NCI-H510A (cell line): Measurements from ENCODE around the gene FGG.

Source experiments
- DNase-seq: peaks from one replicate; lab custom pipeline; 2025; lab: John Stamatoyannopoulos, UW

The FGG gene

DNA sequence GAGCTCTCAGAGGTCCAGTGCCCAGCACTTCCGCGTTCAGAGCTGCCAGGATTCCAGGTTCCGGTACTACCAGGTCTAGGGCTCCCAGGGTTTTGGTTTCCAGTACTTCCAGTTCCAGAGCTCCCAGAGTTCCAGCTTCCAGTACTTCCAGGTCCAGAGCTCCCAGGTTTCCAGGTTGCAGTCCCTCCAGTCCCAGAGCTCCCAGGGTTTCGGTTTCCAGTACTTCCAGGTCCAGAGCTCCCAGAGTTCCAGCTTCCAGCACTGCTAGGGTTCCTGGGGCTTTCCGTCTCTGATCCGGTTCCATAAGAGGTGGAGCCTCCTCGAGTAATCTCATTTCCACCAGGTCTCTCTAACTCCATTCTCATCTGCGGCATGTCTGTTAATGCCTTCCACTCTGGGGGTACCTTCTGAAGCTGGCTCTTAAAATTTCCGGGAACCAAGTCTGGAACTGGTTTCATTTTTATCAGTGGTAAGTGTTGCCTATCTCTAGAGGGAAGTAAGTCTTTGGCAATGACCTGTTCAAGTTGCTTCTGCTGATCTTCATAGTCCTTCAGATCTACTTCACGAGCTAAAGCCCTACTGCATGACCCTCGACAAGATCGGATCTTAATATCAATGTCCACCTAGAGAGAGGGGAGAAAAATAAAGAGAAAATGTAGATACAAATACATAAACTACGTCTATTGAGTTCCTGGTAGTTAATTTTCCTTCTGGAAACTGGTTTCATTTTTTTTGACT, 26.0 kb downstream of the FGG start:
- DNase-seq: no peak

DNA sequence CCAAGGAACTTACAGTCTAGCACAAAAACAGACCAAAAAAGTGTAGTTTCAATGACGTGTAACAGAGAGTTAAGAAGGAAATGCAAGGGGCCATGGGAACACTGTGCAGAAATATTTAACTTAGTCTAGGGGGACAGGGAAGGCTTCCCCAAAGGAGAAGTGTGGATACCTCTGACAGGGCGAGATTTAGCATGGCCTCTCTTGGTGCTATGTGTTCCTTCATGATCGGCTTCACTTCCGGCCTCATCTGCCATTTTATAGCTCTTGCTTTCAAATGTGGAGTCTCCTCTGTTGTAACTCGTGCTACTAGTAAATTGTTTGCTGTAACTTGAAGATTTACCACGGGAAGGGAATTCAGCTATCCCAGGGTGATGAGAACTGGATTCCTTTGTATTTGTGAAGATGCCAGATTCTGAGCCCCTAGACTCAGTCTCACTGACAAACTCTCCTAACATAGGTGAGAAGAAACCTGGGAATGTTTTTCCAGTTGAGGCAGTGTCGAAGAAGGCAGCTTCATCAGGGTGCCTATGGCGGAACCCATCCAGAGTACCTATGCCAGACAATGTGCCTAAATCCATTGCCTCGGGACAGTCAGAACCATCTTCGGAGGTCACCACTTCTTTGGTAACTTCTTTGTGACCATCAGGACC, 27.0 kb downstream of the FGG start:
- no peak for DNase-seq

DNA sequence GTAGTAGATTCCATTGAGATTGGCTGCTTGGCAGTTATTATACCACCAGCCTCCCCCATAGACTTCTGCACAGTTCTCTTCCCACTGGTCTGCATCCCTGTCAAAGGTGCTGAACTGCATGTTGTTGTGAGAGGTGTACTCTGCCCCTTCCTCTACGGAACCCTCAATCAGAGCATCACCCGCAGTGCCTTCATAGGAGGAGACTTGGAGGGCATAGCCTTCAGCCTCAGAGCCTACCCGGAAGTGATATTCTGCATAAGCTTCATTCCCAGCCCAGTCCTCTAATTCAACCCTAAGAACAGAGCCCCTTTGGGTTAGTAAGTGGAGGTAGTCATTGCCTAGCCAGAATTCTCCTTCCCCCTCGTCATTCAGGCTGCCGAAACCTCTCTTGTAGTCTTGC, 28.2 kb downstream of the FGG start:
- no peak for DNase-seq

DNA sequence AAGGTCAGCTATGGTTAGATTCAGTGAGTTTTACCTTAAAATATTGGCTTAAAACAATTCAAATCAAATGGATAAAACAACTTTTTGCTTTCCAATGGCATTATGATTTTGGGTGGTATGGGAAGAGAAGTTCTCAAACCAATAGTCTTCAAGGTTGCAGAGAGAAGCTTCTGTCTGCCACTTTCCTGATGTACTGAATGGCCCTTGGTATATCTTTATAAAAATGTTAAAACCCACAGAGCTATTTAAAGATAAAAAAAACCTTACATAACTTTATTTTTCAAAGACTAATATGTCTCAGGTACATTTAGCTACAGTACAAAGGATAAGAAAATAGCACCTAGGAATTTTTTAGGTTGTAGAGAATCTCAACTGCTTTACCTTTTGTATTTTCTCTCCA, 28.8 kb downstream of the FGG start:
- no peak for DNase-seq

DNA sequence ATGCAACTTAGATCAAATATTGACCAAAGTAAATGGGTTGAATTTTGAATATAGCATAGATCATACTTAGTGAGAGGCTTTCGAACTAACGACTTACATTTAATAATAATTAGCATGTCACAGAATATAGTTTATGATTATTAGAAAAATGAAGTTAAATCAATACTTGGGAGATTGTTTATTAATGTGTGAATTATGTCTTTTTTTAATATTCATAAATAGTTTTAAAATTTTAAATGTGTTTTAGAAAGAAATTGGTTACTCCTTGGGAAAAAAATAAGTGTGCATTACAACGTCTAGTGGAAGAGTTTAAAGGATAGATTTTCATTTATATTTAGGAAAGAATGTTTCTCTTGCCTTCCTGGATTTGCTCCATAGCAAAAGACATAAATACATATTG, 29.2 kb downstream of the FGG start:
- no peak for DNase-seq

DNA sequence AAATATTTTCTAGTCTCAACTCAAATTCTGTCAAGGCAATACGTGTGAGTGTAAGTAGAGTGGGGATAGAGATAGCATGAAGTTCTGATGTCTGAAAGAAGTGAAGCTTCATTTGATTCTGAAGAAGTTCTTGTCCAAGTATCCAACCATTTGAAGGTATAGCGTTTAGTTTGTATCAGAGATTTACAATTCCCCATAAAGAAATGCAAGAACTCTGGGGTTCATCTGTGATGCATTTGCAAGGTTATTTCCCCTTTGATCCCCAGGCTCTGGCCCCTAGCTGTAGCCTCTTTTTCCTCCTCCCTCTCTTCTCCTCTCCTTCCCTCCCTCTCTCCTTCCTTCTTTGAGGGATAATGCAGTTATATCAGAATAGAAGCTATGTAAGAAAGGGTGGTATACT, 29.7 kb downstream of the FGG start:
- DNase-seq: no peak

DNA sequence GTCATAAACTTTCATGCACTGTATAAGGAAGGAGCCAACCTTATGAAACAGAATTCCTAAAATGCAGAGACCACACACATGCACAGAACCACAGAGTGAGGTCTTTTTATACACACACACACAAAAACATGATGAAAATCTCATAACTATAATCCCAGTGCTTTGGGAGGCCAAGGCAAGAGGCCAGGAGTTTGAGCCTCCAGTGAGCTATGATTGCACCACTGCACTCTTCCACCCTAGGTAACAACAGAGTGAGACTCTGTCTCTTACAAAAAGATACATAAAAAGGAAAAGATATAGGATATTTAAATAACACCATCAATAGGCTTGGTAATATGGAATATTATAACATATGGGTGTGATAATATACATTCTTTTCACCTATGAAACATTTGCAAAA, 32.5 kb downstream of the FGG start:
- no peak for DNase-seq

DNA sequence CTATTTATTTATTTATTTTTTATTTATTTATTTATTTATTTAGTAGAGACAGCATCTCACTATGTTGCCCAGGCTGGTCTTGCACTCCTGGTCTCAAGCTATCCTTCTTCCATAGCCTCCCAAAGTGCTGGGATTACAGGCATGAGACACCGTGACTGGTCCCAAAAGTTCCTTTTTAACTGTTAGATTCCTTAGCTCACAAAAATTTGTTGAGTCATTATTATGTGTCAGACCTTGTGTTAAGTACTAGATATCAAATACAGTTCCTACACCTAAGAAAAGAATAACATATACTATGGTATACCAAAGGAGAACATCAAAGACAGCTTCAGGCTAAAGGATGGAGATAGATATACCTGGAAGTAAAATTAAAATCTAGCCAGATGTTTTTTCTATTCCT, 33.5 kb downstream of the FGG start:
- DNase-seq: no peak

DNA sequence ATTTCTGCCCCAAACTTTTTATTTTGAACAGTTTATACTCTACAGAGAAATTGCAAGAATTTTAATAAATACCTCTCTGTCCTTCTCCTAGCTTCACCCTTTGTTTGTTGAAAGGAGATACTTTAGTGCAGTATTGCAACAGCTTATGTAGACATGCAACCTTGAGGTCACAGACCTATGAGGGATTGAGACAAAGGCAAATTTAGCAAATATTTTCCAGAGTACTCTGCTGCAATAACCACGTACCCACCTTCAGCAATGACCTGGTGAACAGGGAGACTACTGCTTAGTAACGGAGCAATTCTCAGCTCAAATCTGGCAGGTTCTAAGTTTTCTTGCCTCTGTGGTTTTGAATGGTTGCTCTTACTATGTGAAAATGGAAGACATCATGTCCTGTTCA, 35.1 kb downstream of the FGG start:
- DNase-seq: no peak

DNA sequence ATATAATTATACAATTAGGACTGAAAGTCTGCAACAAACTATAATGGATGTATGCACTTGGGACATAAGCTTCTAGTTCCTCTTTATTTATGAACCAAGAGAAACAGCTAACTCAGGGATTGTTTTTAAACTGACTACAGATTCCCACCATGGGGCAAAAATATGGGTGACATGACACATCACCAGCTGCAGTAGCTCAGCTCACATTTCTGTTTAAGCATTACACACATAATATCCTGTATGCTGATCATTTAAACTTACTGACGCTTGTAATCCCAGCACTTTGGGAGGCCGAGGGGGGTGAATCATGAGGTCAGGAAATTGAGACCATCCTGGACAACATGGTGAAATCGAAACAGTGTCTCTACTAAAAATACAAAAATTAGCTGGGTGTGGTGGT, 38.1 kb downstream of the FGG start:
- DNase-seq: no peak

DNA sequence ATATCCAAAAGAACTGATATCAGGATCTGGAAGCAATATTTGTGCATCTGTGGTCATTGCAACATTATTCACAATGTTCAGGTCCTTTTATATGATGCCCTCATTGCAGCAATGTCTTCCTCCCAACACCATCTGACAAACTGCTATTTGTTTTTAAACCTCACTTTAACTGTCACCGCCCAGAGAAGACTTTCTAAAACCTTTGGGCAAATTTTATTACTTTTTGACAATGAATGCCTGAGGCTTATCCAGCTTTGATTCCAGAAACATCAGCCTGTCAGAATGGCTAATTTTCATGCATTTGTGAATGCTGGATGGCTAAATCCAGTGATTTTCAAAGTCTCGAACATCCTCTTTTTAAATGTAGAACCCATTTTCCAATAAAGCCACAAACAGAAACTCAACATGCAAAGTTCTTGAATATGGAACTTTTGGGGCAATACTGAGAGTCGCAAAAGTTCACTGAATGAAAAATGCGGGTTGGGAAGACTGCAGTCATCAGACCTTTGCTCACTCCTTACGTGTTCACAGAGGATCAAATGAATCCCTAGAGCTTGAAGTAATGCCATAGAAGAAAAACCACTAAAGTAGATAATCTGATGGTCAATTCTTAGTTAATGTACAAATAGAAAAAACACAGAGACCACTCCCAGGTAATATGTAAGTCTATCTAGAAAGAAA, 39.1 kb downstream of the FGG start:
- DNase-seq: no peak

DNA sequence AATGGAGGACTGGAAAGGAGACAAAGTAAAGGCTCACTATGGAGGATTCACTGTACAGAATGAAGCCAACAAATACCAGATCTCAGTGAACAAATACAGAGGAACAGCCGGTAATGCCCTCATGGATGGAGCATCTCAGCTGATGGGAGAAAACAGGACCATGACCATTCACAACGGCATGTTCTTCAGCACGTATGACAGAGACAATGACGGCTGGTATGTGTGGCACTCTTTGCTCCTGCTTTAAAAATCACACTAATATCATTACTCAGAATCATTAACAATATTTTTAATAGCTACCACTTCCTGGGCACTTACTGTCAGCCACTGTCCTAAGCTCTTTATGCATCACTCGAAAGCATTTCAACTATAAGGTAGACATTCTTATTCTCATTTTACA, 42.9 kb downstream of the FGG start:
- DNase-seq: no peak

DNA sequence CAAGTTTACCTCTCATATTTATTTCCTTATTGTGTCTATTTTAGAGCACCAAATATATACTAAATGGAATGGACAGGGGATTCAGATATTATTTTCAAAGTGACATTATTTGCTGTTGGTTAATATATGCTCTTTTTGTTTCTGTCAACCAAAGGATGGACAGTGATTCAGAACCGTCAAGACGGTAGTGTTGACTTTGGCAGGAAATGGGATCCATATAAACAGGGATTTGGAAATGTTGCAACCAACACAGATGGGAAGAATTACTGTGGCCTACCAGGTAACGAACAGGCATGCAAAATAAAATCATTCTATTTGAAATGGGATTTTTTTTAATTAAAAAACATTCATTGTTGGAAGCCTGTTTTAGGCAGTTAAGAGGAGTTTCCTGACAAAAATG, 43.4 kb downstream of the FGG start:
- no peak for DNase-seq

DNA sequence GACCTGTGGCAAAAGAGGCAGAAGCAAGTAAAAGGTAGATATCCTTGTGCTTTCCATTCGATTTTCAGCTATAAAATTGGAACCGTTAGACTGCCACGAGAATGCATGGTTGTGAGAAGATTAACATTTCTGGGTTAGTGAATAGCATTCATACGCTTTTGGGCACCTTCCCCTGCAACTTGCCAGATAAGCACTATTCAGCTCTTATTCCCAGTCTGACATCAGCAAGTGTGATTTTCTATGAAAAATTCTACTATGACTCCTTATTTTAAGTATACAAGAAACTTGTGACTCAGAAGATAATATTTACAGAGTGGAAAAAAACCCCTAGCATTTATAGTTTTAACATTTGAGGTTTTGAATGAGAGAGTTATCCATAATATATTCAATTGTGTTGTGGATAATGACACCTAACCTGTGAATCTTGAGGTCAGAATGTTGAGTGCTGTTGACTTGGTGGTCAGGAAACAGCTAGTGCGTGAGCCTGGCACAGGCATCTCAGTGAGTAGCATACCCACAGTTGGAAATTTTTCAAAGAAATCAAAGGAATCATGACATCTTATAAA, 45.7 kb downstream of the FGG start:
- DNase-seq: no peak

DNA sequence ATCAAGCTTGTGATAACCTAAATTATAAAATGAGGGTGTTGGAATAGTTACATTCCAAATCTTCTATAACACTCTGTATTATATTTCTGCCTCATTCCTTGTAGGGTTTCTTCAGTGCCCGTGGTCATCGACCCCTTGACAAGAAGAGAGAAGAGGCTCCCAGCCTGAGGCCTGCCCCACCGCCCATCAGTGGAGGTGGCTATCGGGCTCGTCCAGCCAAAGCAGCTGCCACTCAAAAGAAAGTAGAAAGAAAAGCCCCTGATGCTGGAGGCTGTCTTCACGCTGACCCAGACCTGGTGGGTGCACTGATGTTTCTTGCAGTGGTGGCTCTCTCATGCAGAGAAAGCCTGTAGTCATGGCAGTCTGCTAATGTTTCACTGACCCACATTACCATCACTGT, 46.8 kb downstream of the FGG start:
- no peak for DNase-seq

DNA sequence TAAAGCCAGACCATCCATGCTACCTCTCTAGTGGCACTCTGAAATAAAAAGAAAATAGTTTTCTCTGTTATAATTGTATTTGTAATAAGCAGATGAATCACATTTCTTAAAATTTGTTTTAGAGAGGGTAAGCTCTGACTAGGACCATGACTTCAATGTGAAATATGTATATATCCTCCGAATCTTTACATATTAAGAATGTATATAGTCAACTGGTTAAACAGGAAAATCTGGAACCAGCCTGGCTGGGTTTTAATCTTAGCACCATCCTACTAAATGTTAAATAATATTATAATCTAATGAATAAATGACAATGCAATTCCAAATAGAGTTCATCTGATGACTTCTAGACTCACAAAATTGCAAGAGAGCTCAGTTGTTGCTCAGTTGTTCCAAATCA, 48.1 kb downstream of the FGG start:
- no peak for DNase-seq

DNA sequence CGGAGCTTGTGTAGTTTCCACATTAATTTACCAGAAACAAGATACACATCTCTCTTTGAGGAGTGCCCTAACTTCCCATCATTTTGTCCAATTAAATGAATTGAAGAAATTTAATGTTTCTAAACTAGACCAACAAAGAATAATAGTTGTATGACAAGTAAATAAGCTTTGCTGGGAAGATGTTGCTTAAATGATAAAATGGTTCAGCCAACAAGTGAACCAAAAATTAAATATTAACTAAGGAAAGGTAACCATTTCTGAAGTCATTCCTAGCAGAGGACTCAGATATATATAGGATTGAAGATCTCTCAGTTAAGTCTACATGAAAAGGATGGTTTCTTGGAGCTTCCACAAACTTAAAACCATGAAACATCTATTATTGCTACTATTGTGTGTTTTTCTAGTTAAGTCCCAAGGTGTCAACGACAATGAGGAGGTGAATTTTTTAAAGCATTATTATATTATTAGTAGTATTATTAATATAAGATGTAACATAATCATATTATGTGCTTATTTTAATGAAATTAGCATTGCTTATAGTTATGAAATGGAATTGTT, 49.7 kb downstream of the FGG start, which contains the start of gene FGB:
Gene FGB, plus strand, starts transcription at position 315 of the 558 bp plus-strand sequence. Its CDS starts 8 bp downstream, at position 323.
- no peak for DNase-seq

DNA sequence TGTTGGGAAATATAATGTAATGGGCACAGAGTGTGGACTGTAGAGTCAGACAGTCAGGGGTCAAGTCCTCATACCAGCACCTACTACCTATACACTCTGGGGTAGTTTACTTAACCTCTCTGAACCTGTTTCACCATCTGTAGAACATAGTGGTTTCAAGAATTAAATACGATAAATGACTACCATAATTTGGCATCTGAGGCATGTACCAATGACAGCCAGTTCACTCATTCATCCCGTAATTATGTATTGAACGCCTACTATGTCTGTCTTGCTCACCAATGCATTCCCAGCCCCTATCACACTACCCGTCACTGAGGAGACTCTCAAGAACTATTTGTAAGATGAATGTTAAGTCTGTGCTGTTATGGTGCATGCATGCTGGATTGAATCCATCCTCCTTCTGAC, 51.6 kb downstream of the FGG start:
- DNase-seq: no peak

DNA sequence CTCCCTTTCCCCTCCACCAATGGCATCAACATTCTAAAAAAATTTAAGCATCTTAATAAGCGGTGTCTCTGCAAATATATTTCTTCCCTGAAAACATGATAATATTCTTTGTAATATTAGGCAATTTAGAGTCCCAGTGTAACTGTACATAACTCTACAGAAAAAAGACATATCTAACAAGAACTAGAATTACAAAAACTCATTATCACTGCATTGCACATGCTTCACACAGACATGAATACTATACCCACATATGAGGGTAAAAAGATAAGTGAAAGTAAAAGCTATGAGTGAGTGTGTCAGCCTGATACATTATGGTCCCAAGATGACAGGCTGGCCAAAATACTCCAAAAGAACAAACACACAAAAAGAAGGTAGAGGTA, 52.0 kb downstream of the FGG start:
- no peak for DNase-seq

DNA sequence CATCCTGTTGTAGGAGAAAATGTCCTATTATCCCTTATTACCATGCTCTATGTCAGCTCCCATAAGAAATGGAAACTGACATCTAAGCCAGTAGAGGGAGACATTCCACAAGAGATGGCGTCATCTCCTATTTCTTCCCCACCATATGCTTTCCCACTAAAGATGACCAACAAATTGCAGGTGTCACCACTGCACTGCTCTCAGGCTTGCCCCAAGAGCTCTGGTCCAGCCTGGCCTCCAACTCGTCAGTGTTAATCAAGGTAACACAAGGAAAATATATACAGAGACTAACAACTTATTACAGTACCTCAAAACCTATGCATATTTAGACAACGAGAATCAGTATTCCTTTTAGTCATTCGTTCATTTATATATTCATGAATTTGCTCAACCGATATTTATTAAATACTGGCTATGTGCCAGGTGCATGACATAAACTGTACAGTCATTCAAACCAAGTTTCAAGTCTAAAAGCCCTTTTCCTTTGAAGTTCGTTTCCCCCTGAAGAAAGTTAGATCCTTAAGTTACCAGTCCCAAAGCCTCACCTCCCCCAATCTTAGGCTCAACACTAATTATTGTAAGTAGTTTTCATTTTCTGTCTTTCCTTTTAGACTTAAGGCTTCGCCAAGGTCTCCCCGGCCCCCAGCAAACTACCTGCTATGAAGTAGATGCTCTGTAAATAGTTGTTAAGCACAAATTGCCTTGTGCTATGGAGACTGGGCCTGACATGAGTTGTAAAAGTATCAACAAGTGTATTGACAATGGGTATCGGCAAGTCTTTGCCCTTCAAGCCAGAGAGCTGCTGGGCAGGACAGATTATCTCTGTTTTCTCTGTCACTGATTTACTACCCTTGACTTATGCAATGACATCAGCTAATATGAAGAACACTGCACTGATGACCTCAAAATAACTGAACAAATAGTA, 52.7 kb downstream of the FGG start:
- no peak for DNase-seq

DNA sequence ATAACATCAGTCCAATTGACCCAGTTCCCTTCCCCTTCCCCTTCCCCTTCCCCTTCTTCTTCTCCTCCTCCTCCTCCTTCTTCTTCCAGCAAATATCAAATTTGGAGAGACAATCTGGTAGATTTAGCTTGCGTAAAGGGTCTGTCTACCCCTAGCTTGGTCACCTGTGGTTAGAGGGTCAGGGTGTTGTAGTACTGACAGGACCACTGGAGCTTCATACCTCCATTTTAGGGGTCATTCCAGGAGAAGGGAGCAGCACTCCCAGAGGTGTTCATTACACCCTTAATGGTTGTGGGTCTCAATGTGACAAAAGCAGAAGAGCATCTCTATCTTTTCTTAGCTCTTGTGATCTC, 53.3 kb downstream of the FGG start:
- DNase-seq: no peak
